ENCODE data around the gene RAP2C. TPM values are rescaled to one million over a fixed set of nuclear protein-coding genes. Genes with fewer than 3 reads are reported as not detected.

Gene RAP2C
- total RNA-seq, result 19.0 and 23.7 TPM in 2 replicates

DNA sequence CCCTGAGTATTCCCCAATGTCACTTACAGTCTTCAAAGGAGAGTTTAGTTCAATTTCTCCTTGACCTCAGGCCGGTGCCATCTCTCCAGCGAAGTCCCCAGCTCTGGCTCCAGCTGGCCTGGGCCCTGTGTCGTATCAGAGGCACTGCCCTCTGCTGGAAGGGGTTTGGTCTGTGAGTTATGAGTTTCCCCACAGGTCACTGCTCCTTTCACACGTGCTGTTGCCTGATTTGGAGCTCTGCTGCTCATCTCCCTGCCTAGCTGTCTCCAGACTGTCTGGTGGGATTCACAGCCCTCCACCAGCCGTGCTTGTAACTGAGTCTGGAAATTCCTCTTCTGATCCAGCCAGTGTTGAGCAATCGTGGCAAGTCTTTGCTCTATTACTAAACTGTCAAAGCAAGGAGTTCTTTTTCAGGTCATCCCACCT is at the start of gene RAP2C:
RAP2C (minus strand) TSS at position 105 of the 426 bp plus-strand sequence. CDS start 2,179 bp downstream, outside the sequence.

Other genes starting within 250 kb of the RAP2C start
- 3.3 and 7.1 TPM in 2 replicates for gene STK26, start 196.1 kb downstream of the RAP2C start, total RNA-seq
- gene FRMD7, start 91.4 kb downstream of the RAP2C start, total RNA-seq, result under 0.01 TPM in 1 of 2 replicates, not detected in the other